HCT116 (cell line): ENCODE data around the gene SPATA33. TPM values are rescaled to one million over a fixed set of nuclear protein-coding genes. Genes with fewer than 3 reads are reported as not detected.

Experiments used
- ATAC-seq: fragments of 200-7000 bp; cut with Tn5 transposase; 2 replicates; pipeline ENCODE4 v1.9.1; 2020; ENCODE audit warnings: mild to moderate bottlenecking, moderate library complexity
- BruUV-seq: library from RNA; stranded (reverse); fragments of 400-500 nt; replicated peaks from 2 replicates; lab custom pipeline; 2021; lab: Mats Ljungman, UMichigan
- CTCF ChIA-PET: fragments of 300-600 bp; sonication (Branson Sonifier 250); formaldehyde crosslinking; loops from one replicate; lab custom pipeline; 2021; ENCODE audit warnings: antibody characterized with exemption; lab: Charles Lee
- POLR2A ChIA-PET: fragments of 300-600, 350-600 bp; sonication (Branson Sonifier 250); formaldehyde crosslinking; loops from one replicate; lab custom pipeline; 2021; ENCODE audit warnings: antibody characterized with exemption; lab: Charles Lee
- RAD21 ChIA-PET, 2 experiments: fragments of 300-600 bp; sonication (Branson Sonifier 250); formaldehyde crosslinking; loops; one replicate each; lab custom pipeline; 2023; ENCODE audit warnings: low total read pairs in 2 of 2; ENCODE audit not compliant: uncharacterized antibody in 2 of 2, unreplicated experiment in 2 of 2, low non-redundant PET in 1 of 2; lab: Charles Lee
- DNase-seq: peaks from one replicate; pipeline ENCODE4 v3.0.0-alpha.2; 2010; ENCODE audit warnings: low read depth, low spot score
- H2AFZ ChIP-seq: fragments of 200-600 bp; shearing (Covaris generic), sonication (generic); 2 replicates; pipeline ENCODE4 v1.6.1; 2017; ENCODE audit warnings: low read depth, mixed run types, mixed read lengths, antibody characterized with exemption, low read length; ENCODE audit not compliant: poor library complexity, severe bottlenecking
- H3K27ac ChIP-seq: 2 replicates; pipeline ENCODE4 v1.5.1; 2012; ENCODE audit warnings: low read depth, low read length
- H3K27me3 ChIP-seq: fragments of 200-600 bp; sonication (generic); 2 replicates; pipeline ENCODE4 v1.6.1; 2016; ENCODE audit warnings: mixed run types, low read length, mixed read lengths; ENCODE audit not compliant: insufficient read depth
- H3K36me3 ChIP-seq, 2 experiments: fragments of 200-500 bp in 1 of 2; fragments of 200-600 bp in 1 of 2; sonication (Bioruptor generic) in 1 of 2; sonication (generic) in 1 of 2; 2 replicates each; pipeline versions ENCODE4 v1.5.1 to v1.6.1; 2014 to 2016; ENCODE audit warnings: low read length in 2 of 2, inconsistent platforms in 1 of 2, mixed read lengths in 1 of 2, mixed run types in 1 of 2; ENCODE audit not compliant: insufficient read depth in 2 of 2, control insufficient read depth in 1 of 2
- H3K4me1 ChIP-seq, 2 experiments: fragments of 200-600 bp in 1 of 2; sonication (generic) in 1 of 2; 2 replicates each; pipeline versions ENCODE4 v1.5.1 to v1.6.1; 2012 to 2017; ENCODE audit warnings: low read length in 2 of 2, inconsistent platforms in 1 of 2, mild to moderate bottlenecking in 1 of 2, mixed read lengths in 1 of 2, mixed run types in 1 of 2, moderate library complexity in 1 of 2; ENCODE audit not compliant: insufficient read depth in 2 of 2, control insufficient read depth in 1 of 2
- H3K4me2 ChIP-seq: fragments of 200-600 bp; sonication (generic); 2 replicates; pipeline ENCODE4 v1.6.1; 2017; ENCODE audit warnings: mixed run types, low read length, mixed read lengths
- H3K4me3 ChIP-seq, 2 experiments: fragments of 200-600 bp in 1 of 2; sonication (generic) in 1 of 2; replicated peaks in 1 of 2; 2 replicates each; pipeline ENCODE4 v1.5.1; 2011 to 2016; ENCODE audit warnings: low read length in 2 of 2, control low read depth in 1 of 2, low read depth in 1 of 2, mild to moderate bottlenecking in 1 of 2, mixed read lengths in 1 of 2, mixed run types in 1 of 2
- H3K79me2 ChIP-seq: fragments of 200-600 bp; sonication (generic); 2 replicates; pipeline ENCODE4 v1.6.1; 2017; ENCODE audit warnings: mild to moderate bottlenecking, mixed run types, low read length, moderate library complexity, mixed read lengths; ENCODE audit not compliant: insufficient read depth
- H3K9ac ChIP-seq: fragments of 200-600 bp; sonication (generic); 2 replicates; pipeline ENCODE4 v1.6.1; 2016; ENCODE audit warnings: low read length, mixed read lengths
- H3K9me2 ChIP-seq: fragments of 200-600 bp; sonication (generic), shearing (Covaris generic); 2 replicates; pipeline ENCODE4 v1.6.1; 2017; ENCODE audit warnings: mixed run types, mild to moderate bottlenecking, moderate library complexity; ENCODE audit not compliant: insufficient read depth
- H3K9me3 ChIP-seq, 2 experiments: fragments of 200-500 bp in 1 of 2; fragments of 200-600 bp in 1 of 2; sonication (Bioruptor generic) in 1 of 2; sonication (generic) in 1 of 2; 2 replicates each; pipeline ENCODE4 v1.6.1; 2014 to 2017; ENCODE audit warnings: low read length in 2 of 2, mixed read lengths in 2 of 2, inconsistent platforms in 1 of 2, low read depth in 1 of 2, mild to moderate bottlenecking in 1 of 2, mixed run types in 1 of 2, moderate library complexity in 1 of 2; ENCODE audit not compliant: control insufficient read depth in 1 of 2, insufficient read depth in 1 of 2
- H4K20me1 ChIP-seq: fragments of 200-600 bp; sonication (generic), shearing (Covaris generic); 2 replicates; pipeline ENCODE4 v1.6.1; 2017; ENCODE audit warnings: mixed run types, mild to moderate bottlenecking, moderate library complexity; ENCODE audit not compliant: insufficient read depth
- ATF3 ChIP-seq: IDR thresholded peaks from 2 replicates; pipeline ENCODE4 v1.6.1; 2012
- ELF1 ChIP-seq: IDR thresholded peaks from 2 replicates; pipeline ENCODE4 v1.6.1; 2012; ENCODE audit warnings: low read depth, borderline replicate concordance
- EZH2 ChIP-seq: fragments of 200-600 bp; sonication (generic); IDR thresholded peaks from 2 replicates; pipeline ENCODE4 v1.6.1; 2017; ENCODE audit warnings: antibody characterized with exemption, mixed run types
- EZH2phosphoT487 ChIP-seq: fragments of 200-600 bp; IDR thresholded peaks from 2 replicates; pipeline ENCODE4 v1.6.1; 2018; ENCODE audit warnings: antibody characterized with exemption, borderline replicate concordance
- FOSL1 ChIP-seq: IDR thresholded peaks from 2 replicates; pipeline ENCODE4 v1.6.1; 2012; ENCODE audit warnings: low read depth
- JUND ChIP-seq: IDR thresholded peaks from 2 replicates; pipeline ENCODE4 v1.6.1; 2012
- MAX ChIP-seq: IDR thresholded peaks from 2 replicates; pipeline ENCODE4 v1.6.1; 2012
- POLR2A ChIP-seq: IDR thresholded peaks from 2 replicates; pipeline ENCODE4 v1.7.0; 2011; ENCODE audit warnings: borderline replicate concordance; ENCODE audit not compliant: insufficient read depth, insufficient read length; ENCODE audit errors: extremely low read depth
- REST ChIP-seq: IDR thresholded peaks from 2 replicates; pipeline ENCODE4 v1.6.1; 2012; ENCODE audit warnings: low read depth
- SIN3A ChIP-seq: IDR thresholded peaks from 2 replicates; pipeline ENCODE4 v1.6.1; 2012; ENCODE audit warnings: low read depth
- SP1 ChIP-seq: IDR thresholded peaks from 2 replicates; pipeline ENCODE4 v1.6.1; 2012; ENCODE audit warnings: low read depth
- YY1 ChIP-seq: IDR thresholded peaks from 2 replicates; pipeline ENCODE4 v1.6.1; 2011; ENCODE audit warnings: low read length, low read depth, moderate library complexity, mild to moderate bottlenecking; ENCODE audit not compliant: insufficient replicate concordance; ENCODE audit errors: extremely low read depth
- ZFX ChIP-seq: fragments of 450-650 bp; IDR thresholded peaks from 2 replicates; pipeline ENCODE4 v1.6.1; 2017
- intact Hi-C: fragments of 100-400 bp; cut with micrococcal nuclease; formaldehyde crosslinking; loops from 2 replicates; pipeline ENCODE4 v1.10.0; 2022
- total RNA-seq: library from RNA; stranded (reverse); gene quantifications from one replicate; pipeline ENCODE4 v1.2.1, GENCODE V29; 2021; ENCODE audit not compliant: unreplicated experiment

SPATA33 gene
- total RNA-seq, 1 experiment from 2014 or later, result 24.9 TPM

- ChIA-PET RAD21 (no interaction called here), CTCF (interaction anchor here (1.8 kb wide), 1 partner anchor 8 kb away, joined by 6 read pairs; no protein-coding TSS in a partner anchor), POLR2A (interaction anchor here (0.9 kb wide), 1 partner anchor 8 kb away, joined by 4 read pairs; no protein-coding TSS in a partner anchor)
- no TSS peak for BruUV-seq
- no peak overlapping the region for H2AFZ ChIP-seq
- peaks cover 6 to 28% of the 10 kb centered on the region in 2 experiments; a peak in 3 of 4 replicates for H3K4me1 ChIP-seq
- ATAC-seq (no peak), DNase-seq (no peak)
- H3K9ac ChIP-seq, result no peak overlapping the region
- H3K9me3 ChIP-seq, result no peaks in the 10 kb centered on the region
- peaks cover 19% of the 10 kb centered on the region for H3K79me2 ChIP-seq
- no peaks in the 10 kb centered on the region for H4K20me1 ChIP-seq
- H3K27ac ChIP-seq, result no peak overlapping the region
- peaks cover 0 to 2% of the 10 kb centered on the region in 2 experiments; a peak in 1 of 4 replicates for H3K36me3 ChIP-seq
- no peak overlapping the region for H3K4me3 ChIP-seq
- intact Hi-C loops, result no loop called here
- H3K4me2 ChIP-seq, result no peak overlapping the region
- H3K27me3 ChIP-seq, result no peaks in the 10 kb centered on the region
- TF ChIP-seq ATF3, result no peak
- no peak for TF ChIP-seq SIN3A
- no peak for TF ChIP-seq EZH2
- TF ChIP-seq MAX, result no peak
- TF ChIP-seq YY1, result no peak
- no peak for TF ChIP-seq ELF1
- no peak for TF ChIP-seq EZH2phosphoT487
- TF ChIP-seq SP1, result no peak
- TF ChIP-seq ZFX, result no peak
- no peak for TF ChIP-seq REST
- no peak for TF ChIP-seq POLR2A
- no peak for TF ChIP-seq FOSL1
- TF ChIP-seq JUND, result no peak
- H3K9me2 ChIP-seq, result no peaks in the 10 kb centered on the region
Measured at GRCh38 chr16:89708481-89708931, 50.9 kb downstream of the SPATA33 start.
